Inflammatory macrophage (primary cell): ENCODE data around the gene TP53I11.
A peak's percentile ranks its signal among the peaks of the same experiment; 100 is the strongest.

Experiments
- DNase-seq, 2 donors: peaks; one replicate each; pipeline ENCODE4 v3.0.0-alpha.2; 2020 to 2022

Gene TP53I11

DNA sequence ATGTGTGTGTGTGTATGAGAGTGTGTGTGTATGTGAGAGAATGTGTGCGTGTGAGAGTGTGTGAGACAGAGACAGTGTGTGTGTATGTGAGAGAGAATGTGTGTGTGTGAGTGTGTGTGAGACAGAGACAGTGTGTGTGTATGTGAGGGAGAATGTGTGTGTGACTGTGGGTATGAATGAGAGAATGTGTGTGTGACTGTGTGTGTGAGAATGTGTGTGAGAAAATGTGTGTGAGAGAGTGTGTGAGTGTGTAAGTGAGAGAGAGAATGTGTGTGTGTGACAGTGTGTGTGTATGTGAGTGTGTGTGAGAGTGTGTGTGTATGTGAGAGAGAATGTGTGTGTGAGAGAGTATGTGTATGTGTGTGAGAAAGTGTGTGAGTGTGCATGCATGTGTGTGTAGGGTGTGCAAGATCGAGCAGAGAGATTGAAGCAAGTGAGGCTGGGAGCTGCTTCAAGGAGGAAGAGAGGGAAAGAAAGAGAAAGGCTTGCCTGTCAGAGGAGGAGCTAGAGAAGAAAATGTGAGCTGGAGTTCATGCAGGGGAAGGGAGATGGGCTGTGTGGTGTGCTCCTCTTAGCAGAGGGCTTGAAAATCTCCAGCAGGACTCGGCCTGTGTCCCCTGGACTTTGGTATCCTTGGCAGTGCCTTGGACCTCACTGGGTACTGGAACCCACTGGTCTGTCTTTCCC, 27.7 kb upstream of the TP53I11 start:
- no peak for DNase-seq

DNA sequence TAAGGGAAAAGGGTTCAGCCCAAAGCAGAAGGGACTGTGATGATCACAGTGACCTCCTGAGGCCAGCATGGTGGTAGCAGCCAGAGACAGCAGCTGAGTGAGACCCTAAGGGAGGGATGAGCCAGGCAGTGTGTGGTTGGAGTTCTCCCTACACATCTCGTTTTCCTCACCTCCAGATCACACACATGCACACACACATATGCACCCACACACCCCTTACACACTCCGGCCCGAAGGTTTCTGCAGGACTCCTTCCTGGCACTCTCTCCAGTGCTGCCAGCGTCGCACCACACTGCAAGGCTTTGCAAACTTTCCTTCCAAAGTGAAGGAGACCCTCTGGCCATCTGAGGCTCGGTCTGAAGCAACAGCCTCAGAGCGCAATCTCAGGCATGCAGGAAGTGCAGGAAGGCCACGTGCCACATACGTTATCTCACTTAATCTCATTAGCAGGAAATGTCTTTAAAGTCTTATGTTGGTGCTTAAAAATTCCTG, 26.9 kb upstream of the TP53I11 start:
- DNase-seq = peak in 1 of 2 donors; percentile 33

GRCh38 chr11:44976576-44976975, 25.9 kb upstream of the TP53I11 start:
- no peak for DNase-seq

- no peak for DNase-seq
Observed at GRCh38 chr11:44974402-44975000, 23.8 kb upstream of the TP53I11 start.

DNA sequence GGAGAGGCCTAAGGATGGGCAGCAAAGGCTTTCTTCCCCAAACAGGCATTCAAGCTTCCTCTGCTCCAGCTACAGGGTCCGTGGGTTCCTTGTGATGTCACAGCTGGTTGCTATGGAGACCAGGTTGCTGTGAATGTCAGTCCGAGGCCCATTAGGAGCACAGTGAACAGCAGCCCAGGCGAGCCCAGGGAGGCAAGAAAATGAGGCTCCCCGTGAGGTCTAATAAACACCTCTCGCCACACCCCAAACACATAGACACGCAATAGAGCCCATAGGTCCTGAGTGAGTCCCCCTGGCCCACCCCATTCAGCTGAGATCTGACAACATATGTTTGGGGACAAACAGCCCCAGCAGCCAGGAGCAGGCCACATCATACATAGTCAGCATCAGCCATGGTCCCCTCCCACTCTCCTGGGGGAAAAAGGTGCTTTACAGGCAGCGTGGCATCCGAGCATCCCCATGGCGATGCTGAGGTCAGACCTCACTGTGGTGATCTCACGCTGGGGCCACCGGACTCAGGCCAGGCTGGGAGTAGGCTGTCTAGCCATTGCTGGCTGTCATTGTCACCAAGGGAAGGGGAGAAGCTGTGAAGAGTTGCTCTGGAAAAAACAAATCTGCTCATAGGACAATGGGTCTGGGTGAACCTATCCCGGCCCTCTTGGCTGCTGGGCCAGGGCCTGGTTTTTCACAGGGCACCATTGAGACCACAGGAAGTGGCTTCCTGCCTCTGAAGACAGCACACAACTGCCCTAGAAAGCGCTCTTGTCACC, 23.1 kb upstream of the TP53I11 start:
- DNase-seq = no peak

DNA sequence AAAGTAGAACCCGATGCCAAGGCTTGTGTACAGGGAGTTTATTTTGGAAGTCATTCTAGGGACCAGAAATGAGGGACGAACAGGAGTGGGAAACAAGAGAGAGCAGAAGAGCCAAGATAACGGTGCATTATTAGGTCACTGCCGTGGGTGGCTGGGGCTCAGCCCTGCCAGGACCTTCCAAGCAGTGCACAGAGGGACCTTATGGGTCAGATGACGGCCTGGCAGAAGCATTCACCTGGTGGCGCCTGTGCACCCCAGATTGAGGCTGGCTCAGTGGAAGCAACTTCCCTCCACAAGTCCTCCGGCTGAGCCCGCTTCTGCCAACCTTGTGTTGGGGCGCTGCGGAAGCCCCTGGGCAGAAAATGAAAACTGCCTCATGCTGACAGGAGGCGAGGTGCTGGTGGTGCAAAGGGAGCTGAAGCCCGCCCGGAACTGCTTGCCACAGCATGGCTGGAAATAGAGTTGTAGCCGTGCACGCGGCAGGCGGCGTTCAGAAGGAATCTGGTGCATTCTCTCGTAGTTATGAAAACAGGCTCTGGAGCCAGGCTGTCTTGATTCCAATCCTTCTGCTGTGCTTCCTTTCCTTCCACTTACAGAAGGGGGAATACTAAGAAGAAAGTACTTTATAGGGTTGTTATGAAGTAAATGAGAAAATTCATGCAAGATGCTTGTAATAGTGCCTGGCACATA, 22.2 kb upstream of the TP53I11 start:
- DNase-seq = no peak

DNA sequence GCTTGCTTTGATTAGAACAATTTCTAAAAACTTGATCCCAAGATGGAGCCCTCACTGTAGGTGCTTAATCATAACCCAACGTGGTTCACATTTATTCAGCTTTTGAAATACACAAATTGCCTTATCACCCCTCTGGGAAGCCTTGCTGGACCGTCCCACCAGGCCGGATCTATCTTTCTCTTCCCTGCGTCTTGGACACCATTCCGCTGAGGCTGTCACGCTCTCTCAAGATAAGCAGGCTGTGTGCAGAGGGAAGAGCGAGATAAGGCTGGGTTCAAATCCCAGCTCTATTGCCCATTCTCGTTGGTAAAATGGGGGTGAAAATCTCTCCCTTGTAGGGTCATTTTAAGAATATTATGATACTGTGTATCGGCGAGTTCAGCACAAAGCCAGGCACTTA, 20.5 kb upstream of the TP53I11 start:
- no peak for DNase-seq

- peak; percentile 64 to 73 for DNase-seq
Observed at GRCh38 chr11:44970293-44970692, 19.6 kb upstream of the TP53I11 start.

DNA sequence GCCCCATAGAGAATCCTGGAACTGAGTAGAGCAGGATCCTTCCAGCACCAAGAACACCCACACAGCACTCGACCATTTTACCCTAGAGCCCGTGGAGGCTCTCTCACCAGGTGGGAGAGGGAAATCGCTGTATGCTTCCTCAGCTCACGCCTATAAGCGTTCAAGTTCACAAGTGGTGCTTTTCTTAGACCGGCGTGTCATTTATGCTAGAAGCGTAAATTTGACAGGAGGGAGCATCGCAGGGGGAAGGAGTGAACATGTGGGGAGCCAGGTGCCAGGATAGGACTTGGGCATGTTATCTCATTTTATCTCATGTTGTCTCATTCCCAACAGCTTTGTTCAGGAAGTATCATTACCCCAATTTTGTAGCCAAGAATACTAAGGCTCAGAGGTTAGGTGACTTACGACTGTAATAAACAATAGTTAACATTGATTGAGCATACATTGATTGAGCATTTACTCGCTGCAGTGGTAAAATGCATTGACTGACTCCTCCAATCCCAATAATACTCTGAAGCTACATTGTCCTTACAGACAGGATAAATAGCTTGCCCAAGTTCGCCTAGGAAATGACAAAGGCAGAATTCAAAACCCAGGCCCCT, 19.1 kb upstream of the TP53I11 start:
- no peak for DNase-seq

DNA sequence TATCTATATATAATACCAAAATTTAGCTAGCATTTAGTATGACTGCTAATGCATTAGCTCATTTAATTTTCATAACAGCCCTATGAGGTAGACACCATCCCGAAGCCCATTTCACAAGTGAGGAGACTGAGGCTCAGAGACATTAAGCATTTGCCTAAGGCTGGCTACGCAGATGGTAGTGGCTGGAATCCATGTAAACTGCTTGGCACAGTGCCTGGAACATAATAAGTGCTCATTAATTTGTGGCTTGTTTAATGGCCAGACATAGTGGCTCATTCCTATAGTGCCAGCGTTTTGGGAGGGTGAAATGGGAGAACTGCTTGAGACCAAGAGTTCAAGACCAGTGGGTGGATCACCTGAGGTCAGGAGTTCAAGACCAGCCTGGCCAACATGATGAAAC, 17.8 kb upstream of the TP53I11 start:
- no peak for DNase-seq

- DNase-seq = no peak
Observed at GRCh38 chr11:44967930-44968496, 17.3 kb upstream of the TP53I11 start.

DNA sequence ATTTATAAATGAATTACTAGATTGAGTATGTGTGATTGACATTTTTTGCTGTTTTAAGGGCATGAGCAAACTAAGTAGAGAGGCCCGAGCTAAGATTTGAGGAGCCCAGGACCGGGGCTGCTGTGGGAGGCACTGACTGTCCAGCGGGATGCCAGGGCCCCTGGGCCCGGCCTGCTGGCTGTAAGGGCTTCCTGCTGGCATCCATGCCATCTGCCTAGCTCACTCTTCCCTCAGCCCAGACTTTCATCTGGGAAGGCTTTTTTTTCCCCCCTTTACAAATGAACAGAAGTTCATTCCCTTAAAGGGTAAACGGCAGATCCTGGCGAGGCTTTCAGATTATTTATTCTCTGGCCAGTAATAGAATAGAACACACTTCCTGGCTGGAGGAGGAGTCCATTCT, 16.0 kb upstream of the TP53I11 start:
- DNase-seq = no peak

- no peak for DNase-seq
Observed at GRCh38 chr11:44964526-44965209, 14.0 kb upstream of the TP53I11 start.

GRCh38 chr11:44963948-44964347, 13.3 kb upstream of the TP53I11 start:
- no peak for DNase-seq

GRCh38 chr11:44963136-44963535, 12.5 kb upstream of the TP53I11 start:
- no peak for DNase-seq

DNA sequence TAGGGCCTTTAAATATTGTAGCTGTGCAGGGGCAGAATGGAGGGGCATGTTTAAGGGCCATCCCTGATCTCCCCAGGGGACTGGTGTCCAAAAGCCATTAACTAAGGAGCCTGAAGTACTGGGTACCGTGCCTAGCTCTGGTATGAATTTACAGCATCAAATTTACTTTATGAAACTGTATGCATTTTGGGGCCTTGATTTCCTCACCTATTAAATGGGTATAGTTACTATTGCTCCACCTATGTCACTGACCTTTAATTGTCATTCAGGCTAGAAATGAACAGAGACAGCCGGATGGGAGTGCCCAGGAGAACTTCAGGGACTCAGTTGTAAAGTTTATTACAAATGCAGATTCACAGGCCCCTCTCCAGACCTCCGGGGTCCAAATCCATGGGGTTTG, 11.8 kb upstream of the TP53I11 start:
- no peak for DNase-seq

GRCh38 chr11:44960200-44960845, 9.6 kb upstream of the TP53I11 start:
- no peak for DNase-seq

- DNase-seq = no peak
Observed at GRCh38 chr11:44959064-44959463, 8.4 kb upstream of the TP53I11 start.

- no peak for DNase-seq
Observed at GRCh38 chr11:44957776-44958564, 7.3 kb upstream of the TP53I11 start.

GRCh38 chr11:44957040-44957515, 6.4 kb upstream of the TP53I11 start:
- no peak for DNase-seq
